ENCODE results near the gene ALPL.
"Not testable (repeated sequence)": the region's sequence is repeated elsewhere in the genome, so short reads cannot be mapped to it uniquely, and the experiment has no call there.

Gene ALPL

DNA sequence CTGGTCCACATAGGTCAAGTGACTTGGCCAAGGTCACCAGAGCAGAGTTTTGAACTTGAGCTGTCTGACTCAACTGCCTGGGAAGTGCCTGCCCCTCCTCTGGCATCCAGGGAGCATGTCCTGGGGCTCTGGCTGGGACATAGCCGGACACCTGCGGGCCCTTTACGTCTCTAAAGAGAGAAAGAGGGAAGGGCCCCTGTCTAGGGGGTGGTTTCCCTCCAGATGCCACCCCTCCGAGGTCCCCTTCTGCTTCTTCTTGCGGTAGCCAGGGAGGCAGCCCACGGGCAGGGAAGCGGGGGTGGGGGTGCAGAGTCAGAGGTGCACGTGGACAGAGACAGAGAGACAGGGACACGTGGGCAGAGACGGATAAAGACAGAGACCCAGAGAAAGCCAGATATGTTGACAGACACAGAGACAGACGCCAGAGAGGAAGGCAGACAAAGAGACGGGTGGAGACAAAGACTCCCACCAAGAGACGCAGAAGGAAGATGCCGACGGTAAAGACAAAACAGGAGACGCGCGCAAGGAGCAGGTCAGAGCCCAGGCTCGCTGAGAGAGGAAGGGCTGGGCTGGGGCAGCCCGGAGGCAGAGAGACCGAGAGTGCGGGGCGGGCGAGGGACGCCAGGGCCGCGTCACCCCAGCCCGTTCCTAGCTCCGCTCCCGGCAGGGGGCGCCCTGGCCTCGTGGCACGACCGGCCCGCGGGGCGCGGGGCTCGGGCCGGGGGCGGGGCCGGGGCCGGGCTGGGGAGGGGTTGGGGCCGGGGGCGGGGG, 458 bp upstream of the ALPL start:
- no peak for FAIRE-seq

GRCh38 chr1:21510113-21510493, 880 bp downstream of the ALPL start:
- no peak for FAIRE-seq

- FAIRE-seq: no peak
These were observed 1.8 kb downstream of the ALPL start for GRCh38 chr1:21510885-21511578.

- FAIRE-seq: no peak
These were observed 2.6 kb downstream of the ALPL start for GRCh38 chr1:21511579-21512522.

GRCh38 chr1:21514245-21514644, 5.0 kb downstream of the ALPL start:
- no peak for FAIRE-seq

DNA sequence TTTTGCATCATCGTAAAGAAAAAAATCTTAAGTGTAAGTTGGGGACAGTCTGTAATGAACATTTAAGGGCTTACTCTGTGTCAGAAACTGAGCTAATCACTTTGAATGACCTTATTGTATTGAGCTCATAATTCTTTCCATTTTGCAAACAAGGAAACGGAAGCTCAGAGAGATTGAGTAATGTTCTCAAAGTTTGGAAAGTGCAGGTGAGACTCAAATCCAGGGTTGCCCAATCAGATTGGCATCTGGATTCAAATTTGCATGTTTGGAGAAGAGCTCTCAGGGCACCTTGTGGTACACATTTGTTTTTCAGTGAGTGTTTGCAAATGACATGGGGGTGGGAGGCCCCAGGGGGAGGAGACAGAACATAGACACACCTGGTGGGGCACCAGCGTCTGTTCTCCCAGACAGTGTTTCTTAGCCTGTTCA, 8.0 kb downstream of the ALPL start:
- peak; percentile 41 for FAIRE-seq

DNA sequence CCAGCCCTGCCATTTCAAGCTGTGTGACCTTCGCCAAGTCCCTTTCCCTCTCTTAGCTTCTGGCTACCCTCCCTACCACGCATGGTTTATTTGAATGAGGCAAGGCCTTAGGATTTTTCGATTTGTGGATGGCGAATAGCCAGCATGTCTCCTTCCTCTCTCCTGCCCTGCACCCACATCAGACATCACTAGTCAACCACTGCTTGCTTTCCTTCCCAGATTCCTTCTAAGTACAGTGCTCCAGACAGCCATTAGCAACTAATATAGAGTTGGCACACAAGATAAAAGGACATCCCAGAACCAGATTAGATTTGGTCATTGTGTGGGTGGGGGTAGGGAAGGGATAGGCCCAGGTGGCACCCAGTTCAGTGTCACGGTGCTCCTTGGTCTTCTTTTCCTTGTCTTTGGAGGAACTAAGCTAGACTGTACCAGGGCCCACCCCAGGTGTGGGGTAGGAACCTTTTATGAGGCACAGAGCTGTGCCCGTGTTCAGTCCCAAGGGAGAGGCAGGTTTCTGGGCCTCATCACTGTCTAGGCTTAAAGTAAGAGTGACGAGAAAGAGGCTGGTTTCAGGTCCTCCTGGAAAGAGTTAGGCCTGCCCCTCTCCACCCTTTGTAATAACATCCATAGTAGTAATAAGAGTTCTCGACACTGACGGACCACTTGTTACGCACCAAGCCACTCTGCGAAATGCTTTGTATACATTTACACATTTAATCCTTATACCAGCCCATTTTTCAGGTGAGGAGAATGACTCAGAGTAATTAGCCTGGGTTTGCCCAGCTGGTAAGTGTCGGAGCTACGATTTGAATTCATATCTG, 8.6 kb downstream of the ALPL start:
- FAIRE-seq: no peak

DNA sequence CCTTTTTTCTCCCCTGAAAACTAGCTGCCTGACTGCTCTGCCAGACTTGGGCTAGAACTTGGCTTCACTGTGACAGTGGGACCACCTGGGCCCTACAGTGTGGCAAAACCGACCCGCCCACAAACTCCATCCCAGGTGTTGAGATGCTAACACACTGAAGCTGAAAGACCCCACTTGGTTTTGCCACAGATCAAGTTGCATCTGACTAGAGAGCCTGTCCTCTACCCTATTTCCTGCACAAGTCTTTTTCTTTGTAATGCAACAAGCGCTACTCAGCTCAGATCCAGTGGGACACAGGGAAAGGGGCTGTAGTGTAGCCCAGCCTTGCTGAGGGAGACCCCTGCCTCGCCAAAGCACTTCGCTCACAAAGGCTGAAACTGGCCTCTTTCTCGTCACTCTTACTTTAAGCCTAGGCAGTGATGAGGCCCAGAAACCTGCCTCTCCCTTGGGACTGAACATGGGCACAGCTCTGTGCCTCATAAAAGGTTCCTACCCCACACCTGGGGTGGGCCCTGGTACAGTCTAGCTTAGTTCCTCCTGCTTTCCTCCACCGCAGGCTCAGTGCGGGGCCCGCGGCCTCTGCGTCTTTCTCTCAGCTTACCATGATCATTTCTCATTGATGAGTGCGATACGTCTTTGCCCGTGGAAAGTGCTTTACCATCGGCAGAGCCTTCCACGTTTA, 9.7 kb downstream of the ALPL start:
- FAIRE-seq: no peak

DNA sequence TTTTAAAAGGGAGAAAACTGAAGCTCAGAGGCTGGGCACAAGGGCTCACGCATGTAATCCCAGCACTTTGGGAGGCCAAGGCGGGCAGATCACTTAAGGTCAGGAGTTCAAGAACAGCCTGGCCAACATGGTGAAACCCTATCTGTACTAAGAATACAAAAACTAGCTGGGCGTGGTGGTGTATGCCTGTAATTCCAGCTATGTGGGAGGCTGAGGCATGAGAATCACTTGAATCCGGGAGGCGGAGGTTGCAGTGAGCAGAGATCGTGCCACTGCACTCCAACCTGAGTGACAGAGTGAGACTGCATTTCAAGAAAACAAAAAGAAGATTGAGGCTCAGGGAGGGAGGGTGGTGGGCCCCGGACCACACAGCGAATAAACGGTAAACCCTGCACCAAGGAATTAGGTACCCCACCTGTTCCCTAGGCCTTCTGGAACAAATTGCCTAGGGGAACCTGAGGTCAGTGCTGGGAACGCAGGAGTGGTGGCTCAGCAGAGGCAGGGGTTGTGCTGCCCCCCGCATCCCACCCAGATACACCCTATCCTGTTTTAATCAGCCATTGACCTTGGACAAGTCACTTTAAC, 10.4 kb downstream of the ALPL start:
- FAIRE-seq: not testable (repeated sequence)

DNA sequence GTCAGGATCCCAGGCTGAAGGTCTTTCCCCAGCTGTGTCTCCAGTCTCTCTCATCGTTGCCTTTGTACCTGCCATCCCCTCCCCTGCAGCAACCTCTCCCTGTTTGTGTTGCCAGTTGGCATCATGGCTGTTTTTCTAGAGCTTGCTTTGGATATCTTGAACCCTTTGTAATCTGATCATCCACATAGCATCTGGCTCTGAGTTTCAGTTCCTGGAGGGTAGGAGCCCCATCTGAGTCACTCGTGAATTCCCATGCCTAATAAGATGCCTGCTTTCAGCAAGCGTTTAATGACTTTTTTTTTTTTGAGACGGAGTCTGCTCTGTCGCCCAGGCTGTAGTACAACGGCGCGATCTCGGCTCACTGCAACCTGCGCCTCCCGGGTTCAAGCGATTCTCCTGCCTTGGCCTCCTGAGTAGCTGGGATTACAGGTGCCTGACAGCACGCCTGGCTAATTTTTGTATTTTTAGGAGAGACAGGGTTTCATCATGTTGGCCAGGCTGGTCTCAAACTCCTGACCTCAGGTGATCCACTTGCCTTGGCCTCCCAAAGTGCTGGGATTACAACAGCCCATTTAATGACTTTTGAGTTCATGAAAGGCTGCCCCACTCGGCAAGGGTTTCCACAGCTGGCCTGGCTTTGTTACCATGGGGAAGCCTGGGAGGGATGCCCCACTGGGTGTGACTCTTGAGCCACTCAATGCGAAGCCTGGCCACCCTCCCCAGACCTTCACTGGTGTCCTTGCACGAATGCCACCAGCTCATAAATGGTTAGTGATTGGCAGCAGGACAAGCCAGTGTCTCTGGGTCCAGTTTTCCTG, 11.9 kb downstream of the ALPL start:
- no peak for FAIRE-seq

GRCh38 chr1:21521717-21522060, 12.5 kb downstream of the ALPL start:
- FAIRE-seq: no peak

DNA sequence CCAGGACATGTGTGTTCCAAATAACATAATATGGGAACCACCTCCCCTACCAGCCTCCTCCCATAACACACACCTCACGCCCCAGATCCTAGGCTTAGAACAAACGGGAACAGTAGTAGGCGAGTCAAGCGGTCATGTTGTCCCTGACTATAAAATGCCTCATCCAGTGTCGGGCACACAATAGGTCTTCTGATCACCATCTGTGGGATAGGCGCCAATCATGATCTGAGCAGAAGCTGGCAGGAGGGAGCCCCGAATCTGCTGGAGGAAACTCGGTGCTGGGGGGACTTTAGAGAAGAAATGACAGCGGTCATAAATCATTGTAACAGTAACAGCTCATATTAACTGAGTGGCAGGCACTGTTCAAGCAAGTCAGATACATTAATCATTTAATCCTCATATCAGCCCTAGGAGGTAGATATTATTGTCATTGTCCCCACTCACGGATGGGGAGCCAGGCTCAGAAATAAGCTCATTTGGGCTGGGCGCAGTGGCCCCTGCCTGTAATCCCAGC, 13.4 kb downstream of the ALPL start:
- no peak for FAIRE-seq

DNA sequence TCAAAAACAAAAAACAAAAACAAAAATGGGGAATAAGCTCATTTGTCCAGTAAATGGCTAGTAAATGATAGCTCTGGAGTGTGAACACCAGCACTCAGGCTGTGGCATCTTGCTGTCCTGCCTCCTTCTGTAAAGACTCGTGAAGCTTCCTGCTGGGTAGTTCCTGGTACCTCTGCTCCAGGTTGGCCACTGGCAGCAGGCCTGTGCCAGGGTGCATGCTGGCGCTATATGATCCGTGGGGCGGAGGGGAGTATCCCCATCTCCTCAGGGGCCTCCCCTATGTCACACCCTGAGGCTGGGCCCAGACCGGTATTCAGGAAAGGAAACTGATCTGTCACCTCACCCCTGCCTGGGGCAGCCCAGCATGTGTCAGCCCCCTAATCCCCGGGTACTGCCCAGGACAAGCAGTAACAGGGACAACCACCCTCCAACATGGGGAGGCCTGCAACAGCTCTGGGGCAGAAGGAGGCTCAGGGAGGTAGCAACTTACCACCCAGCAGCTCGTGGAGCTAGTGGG, 14.1 kb downstream of the ALPL start:
- FAIRE-seq: no peak

DNA sequence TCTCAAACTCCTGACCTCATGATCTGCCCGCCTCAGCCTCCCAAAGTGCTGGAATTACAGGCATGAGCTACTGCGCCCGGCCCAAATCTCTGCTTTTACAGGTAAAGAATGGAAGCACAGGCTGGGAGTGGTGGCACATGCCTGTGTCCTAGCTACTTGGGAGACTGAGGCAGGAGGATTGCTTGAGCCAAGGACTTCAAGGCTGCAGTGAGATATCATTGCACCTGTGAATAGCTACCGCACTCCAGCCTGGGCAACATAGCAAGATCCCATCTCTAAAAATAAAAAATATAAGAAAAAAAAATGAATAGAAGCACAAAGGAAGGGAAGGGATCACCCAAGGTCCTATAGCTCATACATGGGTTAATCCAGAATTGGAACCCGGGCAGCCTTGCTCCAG, 15.0 kb downstream of the ALPL start:
- FAIRE-seq: no peak

DNA sequence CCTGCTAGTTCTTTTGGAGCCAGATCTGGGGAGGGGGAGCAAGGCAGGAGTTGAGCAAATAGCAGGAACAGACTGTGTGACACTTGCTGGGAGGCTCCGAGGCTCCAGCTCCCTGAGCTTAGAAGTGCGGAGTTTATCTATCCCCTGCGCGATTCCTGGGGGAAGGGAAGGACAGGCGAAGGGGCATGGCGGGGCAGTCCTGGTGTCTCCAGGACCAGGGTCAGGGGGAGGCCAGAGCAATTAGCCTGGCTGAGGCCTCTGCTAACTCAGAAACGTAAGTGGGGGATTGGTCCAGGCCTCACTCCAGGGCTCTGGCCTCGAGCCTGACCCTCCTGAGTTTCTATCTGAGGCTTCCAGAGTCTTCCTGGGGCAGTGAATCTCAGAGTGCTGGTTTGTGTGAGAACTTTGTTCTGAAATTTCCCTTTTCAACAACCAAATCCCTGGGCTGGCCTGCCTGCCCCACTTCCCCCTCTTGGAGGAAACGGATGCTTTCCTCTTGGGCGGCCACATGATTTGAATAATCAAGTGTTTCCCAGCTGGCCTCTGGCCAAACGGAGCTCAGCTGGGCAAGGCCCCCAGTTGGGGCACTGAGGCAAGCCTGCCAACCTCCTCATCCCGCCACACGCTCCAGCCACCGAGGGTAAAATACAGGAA, 15.6 kb downstream of the ALPL start:
- no peak for FAIRE-seq

DNA sequence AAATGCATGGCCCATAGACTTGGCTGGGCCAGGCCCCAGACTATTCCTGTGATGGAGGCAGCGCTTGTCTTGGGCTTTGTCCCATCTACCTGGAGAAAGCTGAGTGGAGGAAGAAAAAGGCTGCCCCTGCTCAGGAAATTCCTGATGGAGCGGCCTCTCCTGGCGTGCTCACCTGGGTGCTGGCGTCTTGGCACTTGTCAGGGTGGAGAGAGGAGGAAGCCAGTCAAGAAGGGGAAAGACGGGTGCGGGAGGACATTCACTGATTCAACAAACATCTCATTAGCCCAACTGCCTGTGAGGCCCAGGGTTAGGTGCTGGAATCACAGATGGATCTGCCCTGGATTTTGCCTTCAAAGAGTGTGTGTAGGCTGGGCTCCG, 16.1 kb downstream of the ALPL start:
- no peak for FAIRE-seq

- FAIRE-seq: no peak
These were observed 17.2 kb downstream of the ALPL start for GRCh38 chr1:21526441-21526840.

DNA sequence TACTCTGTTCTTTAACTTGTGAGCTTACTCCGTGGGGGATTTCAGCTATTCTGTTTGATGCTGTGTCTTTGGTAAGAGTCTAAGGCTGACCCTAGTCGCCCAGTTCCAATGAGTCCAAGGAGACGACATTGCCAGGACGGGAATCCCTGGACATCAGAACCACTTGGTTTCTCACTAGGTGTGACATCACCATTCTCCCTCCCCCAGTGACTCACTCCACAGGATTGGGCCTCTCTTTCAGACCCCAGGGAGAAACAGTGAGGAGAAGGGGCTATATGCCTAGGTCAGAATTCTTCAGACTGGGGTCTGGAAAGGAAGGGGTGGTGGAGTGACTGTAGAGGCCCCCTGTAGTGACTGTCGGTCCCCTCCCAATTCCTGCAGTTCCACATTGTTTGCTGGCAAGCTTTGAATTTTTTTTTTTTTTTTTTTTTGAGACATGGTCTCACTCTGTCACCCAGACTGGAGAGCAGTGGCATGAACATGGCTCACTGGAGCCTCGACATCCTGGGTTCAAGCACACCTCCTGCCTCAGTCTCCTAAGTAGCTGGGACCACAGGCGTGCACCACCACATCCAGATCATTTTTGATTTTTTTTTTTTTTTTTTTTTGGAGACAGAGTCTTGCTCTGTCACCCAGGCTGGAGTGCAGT, 21.3 kb downstream of the ALPL start:
- FAIRE-seq: no peak

DNA sequence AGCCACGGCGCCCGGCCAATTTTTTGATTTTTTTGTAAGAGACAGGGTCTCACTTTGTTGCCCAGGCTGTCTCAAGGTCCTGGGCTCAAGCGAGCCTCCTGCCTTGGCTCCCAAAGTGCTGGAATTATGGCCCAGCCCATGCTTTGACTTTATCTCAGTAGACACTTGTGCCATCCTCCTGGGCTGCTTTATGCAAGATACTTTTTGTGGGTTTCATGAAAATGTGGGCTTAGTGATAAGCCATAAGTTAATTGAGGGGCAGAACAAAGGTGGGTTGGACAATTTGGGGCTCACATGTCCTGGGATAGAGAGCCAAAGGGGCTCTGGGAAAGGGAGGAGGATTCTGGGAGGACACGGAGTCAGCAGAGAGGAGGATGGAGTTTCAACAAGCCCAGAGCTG, 22.0 kb downstream of the ALPL start:
- no peak for FAIRE-seq
